RCC 7860 (cell line): Measurements from ENCODE around the gene NMT2.

ENCODE experiments used
- DNase-seq: peaks from one replicate; pipeline ENCODE4 v3.0.0-alpha.2; 2015; ENCODE audit warnings: low spot score
- FAIRE-seq: peaks from 2 replicates; lab custom pipeline; 2012; peaks lifted over from hg19 to GRCh38; lab: Jason Lieb, UNC

The NMT2 gene

DNA sequence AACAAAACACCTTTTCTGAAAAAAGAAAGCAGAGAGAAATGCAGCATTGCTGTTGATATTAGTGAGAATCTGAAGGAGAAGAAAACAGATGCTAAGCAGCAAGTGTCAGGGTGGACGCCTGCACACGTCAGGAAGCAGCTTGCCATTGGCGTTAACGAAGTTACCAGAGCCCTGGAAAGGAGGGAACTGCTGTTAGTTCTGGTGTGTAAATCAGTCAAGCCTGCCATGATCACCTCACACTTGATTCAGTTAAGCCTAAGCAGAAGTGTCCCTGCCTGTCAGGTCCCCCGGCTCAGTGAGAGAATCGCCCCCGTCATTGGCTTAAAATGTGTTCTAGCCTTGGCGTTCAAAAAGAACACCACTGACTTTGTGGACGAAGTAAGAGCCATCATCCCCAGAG, 65.0 kb downstream of the NMT2 start:
- FAIRE-seq: no peak
- no peak for DNase-seq

GRCh38 chr10:15099886-15100285, 68.6 kb downstream of the NMT2 start:
- no peak for FAIRE-seq

DNA sequence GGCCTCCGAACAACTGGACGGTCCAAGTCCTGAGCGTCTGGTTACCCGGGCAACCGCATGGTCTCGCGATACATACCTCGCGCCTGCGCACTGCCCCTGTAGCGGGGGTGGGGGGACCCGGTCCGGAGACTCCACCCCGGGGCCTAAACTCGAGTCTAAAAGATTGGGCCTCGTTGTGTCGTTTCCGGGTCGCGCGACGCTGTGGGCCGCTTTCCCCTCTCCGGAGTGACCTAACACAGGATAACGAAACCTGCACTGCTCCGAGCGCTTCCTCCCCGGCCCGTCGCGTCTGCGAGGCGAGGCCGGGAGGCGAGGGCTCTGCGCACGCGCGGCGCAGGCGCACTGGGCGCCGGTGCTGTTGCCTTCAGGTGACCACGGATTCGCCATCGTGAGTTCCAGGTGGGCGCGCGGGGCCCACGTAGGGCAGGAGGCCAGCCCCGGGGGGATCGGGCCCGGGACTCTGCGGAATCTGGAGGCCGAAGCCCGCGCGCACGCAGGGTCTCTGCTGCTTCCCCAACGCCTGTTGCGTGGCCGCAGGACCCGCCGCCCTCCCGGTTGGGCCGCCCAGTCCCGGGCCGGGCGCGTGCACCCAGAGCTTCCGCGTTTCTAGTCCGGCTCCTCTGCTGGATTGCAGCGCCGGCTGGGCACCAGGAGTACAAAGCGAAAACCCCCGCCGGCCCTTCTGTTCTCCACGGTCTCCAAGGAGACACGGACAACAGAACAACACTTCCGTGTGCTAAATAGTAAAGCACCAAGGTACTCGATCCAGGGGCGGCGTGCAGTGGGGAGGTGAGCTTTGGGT, 71.3 kb downstream of the NMT2 start, which contains the start of gene RPP38:
TSS of gene RPP38 (plus strand) at position 345 of the 802 bp plus-strand sequence. CDS start 5,960 bp downstream, outside the sequence.
- FAIRE-seq (peak; percentile 10), DNase-seq (peak; percentile 89)

More at GRCh38 chr10:15099886-15100285, 68.6 kb downstream of the NMT2 start:
- DNase-seq: no peak

DNA sequence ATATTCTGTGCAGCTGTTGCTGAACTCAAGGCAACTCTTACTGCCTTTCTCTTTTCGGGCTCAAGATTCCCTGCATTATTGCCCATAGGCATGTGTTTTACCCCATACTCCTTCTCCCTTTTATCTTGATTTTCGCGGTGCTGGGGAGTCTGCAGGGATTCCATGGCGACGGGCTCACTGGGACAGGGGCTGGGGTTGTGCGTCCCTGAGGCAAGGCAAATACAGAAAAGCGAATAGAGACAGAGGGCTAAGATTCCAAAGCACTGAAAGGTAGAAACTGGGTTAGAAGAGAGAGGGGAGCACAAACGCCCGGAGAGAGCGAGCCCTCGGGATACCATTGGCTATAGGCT, 71.9 kb downstream of the NMT2 start:
- FAIRE-seq: no peak
- no peak for DNase-seq

GRCh38 chr10:15092855-15093408, 75.6 kb downstream of the NMT2 start:
- DNase-seq (no peak), FAIRE-seq (no peak)

DNA sequence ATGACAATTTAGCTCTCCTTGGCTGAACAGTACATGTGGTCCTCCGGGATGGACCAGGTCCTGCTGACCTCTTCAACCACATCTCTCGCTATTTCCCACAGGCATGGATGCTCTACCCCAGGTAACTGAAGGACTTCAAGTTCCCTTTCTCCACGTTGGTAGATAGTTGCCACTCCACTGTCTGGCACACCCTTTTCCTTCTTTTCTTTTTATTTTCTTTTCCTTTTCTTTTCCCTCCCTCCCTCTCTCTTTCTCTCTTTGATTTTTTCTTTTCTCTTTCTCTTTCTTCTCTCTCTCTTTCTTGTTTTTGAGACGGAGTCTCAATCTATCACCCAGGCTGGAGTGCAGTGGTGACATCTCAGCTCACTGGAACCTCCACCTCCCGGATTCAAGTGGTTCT, 77.1 kb downstream of the NMT2 start:
- FAIRE-seq: no peak
- DNase-seq: no peak

GRCh38 chr10:15088428-15089261, 79.8 kb downstream of the NMT2 start, which contains the start of gene ACBD7:
TSS of gene ACBD7 (minus strand) at chr10:15088776. CDS start at chr10:15088728, 48 bp downstream.
- peak; percentile 60 for DNase-seq
- no peak for FAIRE-seq

DNA sequence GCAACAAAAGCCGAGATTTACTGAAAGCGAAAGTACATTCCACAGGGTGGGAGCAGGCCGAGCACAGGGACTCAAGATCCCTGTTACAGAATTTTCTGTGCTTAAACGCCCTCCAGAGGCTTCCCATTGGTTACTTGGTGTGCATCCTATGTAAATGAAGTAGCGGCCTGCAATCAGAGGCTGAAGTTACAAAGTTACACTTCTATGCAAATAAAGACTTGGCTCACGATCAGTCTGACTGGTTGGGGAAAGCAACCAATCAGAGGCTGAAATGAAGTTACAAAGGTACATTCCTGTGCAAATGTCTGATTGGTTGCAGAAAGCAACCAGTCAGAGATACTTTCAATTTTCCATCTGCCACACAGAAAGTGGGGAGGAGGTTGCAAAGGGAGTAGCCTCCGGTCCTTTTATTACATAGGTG, 84.0 kb downstream of the NMT2 start:
- DNase-seq (peak; percentile 89), FAIRE-seq (peak; percentile 79)

GRCh38 chr10:15083674-15084501, 84.6 kb downstream of the NMT2 start:
- FAIRE-seq (no peak), DNase-seq (no peak)

- FAIRE-seq (no peak), DNase-seq (no peak)
Observed at GRCh38 chr10:15075421-15075820, 93.1 kb downstream of the NMT2 start.

DNA sequence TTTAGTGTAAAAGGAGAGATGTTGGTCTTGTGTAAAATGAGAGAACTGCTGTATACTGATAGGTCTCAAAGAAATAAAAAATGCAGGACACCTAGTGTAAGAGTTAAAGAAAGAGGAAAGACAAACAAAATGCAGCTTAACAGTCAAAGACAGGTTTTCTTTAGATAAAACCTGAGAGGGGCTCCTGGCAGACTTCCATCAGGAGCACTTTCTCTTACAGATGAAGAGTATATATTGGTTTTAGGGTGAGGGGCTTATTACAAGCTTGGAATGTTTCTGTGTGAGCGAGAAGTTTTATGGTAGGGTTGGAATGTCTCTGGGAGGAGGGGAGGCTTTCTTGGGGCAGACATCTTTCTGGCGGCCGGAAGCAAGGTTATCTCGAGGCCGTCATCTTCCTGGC, 96.1 kb downstream of the NMT2 start:
- DNase-seq (no peak), FAIRE-seq (no peak)

DNA sequence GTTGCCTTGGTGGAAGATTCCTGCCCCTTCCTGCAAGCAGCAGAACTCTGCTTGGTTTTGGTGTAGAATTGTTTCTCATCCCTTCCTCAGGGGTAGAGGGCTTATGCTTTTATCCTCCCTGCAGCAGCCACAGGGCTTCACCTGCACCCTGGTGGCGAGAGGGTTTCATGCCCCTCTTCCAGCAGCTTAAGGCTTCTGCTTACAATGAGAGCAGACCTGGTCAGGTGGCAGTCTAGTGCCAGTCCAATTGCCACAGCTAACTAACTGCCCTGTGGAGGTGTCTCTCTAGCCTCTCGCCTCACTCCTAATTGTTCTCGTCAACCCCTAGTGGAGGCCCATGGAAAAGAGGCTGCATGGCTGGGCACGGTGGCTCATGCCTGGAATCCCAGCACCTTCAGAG, 99.3 kb downstream of the NMT2 start:
- FAIRE-seq (no peak), DNase-seq (no peak)

- no peak for DNase-seq
- no peak for FAIRE-seq
Observed at GRCh38 chr10:15068802-15069201, 99.7 kb downstream of the NMT2 start.

DNA sequence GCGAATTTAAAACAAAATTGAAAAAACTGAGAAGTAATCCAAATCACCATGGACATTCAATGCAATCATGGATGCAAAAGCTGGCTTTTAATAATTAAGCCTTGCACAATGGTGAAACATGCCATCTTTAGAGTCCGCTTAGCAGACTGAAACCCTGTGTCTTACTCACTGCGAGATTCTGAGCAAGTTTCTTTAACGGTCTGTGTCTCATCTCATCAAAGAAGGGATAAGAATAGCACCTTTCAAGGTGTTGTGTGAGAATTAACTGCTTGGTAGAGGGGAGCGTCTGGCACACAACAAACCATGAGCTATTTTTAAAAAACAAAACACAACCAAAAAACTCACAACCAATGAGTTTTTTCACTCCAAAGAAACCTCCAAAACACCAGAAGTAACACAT, 101.3 kb downstream of the NMT2 start:
- FAIRE-seq (no peak), DNase-seq (no peak)

GRCh38 chr10:15060638-15061037, 107.9 kb downstream of the NMT2 start:
- no peak for DNase-seq
- FAIRE-seq: no peak

- DNase-seq: no peak
- no peak for FAIRE-seq
Observed at GRCh38 chr10:15059914-15060313, 108.6 kb downstream of the NMT2 start.

DNA sequence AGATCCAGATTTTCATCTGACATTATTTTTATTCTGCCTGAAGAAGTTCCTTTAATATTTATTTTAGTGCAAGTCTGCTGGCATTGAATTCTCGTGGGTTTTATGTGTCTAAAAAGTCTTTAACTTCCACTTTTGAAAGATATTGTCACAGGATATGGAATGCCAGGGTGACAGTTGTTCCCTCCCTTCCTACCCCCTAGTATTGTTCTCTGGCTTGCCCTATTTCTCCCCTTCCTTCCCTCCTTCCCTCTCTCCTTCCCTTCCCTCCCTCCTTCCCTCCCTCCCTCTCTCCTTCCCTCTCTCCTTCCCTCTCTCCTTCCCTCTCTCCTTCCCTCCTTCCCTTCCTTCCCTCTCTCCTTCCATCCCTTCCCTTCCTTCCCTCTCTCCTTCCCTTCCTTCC, 109.8 kb downstream of the NMT2 start:
- no peak for DNase-seq
- FAIRE-seq: no peak
